22Rv1 (cell line): ENCODE measurements around the gene PHF21A.

ENCODE experiments used
- CTCF ChIP-seq: fragments of 450-650 bp; IDR thresholded peaks from 2 replicates; pipeline ENCODE4 v1.5.1; 2017; ENCODE audit warnings: mild to moderate bottlenecking
- ZFX ChIP-seq: fragments of 450-650 bp; IDR thresholded peaks from 2 replicates; pipeline ENCODE4 v1.6.1; 2017; ENCODE audit warnings: antibody characterized with exemption, borderline replicate concordance

GRCh38 chr11:45927684-45928413 is 193.4 kb downstream of the PHF21A start:
- TF ChIP-seq CTCF: no peak
- TF ChIP-seq ZFX: no peak
